Measurements from ENCODE around the gene CNN3.

The CNN3 gene

GRCh38 chr1:94907136-94907535, 19.8 kb downstream of the CNN3 start:
- Histone ChIP-seq H3K27ac (ENCODE audit: low read depth, low read length) (no peak overlapping the region), H2BK120ac (ENCODE audit: low read depth, low read length) (no peak overlapping the region), H4K8ac (ENCODE audit: low read depth, low read length) (no peak overlapping the region), H4K5ac (ENCODE audit: low read length) (no peak overlapping the region), H3K27me3 (ENCODE audit: insufficient read depth, low read length, poor library complexity) (no peaks in the 10 kb centered on the region), H3K4ac (ENCODE audit: low read depth, low read length) (no peak overlapping the region), H3K79me1 (ENCODE audit: low read length) (peaks cover 20% of the 10 kb centered on the region), H3K18ac (ENCODE audit: low read length) (no peak overlapping the region), H3K9ac (ENCODE audit: low read length) (no peak overlapping the region), H3K23ac (ENCODE audit: low read length) (no peak overlapping the region), H2BK5ac (ENCODE audit: low read length) (no peak overlapping the region), H3K4me1 (ENCODE audit: control insufficient read depth, low read depth, low read length) (peaks cover 3% of the 10 kb centered on the region), H3K56ac (ENCODE audit: low read length) (no peak overlapping the region), H3K4me3 (ENCODE audit: low read length) (no peak overlapping the region), H3K4me2 (ENCODE audit: low read length) (no peak overlapping the region), H3K36me3 (ENCODE audit: control insufficient read depth, insufficient read depth, low read length) (peaks cover 1% of the 10 kb centered on the region), H2AK5ac (ENCODE audit: low read length) (no peak overlapping the region), H3K79me2 (ENCODE audit: control insufficient read depth, insufficient read depth, low read length) (peaks cover 80% of the 10 kb centered on the region), H2BK15ac (replicated peaks; ENCODE audit: low read depth) (no peak overlapping the region)
- WGBS (ENCODE audit: extremely low coverage, insufficient coverage, low lambda C conversion rate), result no CpG with 5 or more reads among the region's 3 CpGs
- DNase-seq, result no peak

- no peak for DNase-seq
- Histone ChIP-seq H2BK15ac (replicated peaks; ENCODE audit: low read depth) (no peak overlapping the region), H2BK5ac (ENCODE audit: low read length) (no peak overlapping the region), H3K23ac (ENCODE audit: low read length) (no peak overlapping the region), H3K27me3 (ENCODE audit: insufficient read depth, low read length, poor library complexity) (no peaks in the 10 kb centered on the region), H3K4me3 (ENCODE audit: low read length) (no peak overlapping the region), H3K4me1 (ENCODE audit: control insufficient read depth, low read depth, low read length) (peaks cover 3% of the 10 kb centered on the region), H3K79me1 (ENCODE audit: low read length) (peaks cover 20% of the 10 kb centered on the region), H3K36me3 (ENCODE audit: control insufficient read depth, insufficient read depth, low read length) (peaks cover 1% of the 10 kb centered on the region), H4K8ac (ENCODE audit: low read depth, low read length) (no peak overlapping the region), H3K56ac (ENCODE audit: low read length) (no peak overlapping the region), H3K4ac (ENCODE audit: low read depth, low read length) (no peak overlapping the region), H3K27ac (ENCODE audit: low read depth, low read length) (no peak overlapping the region), H3K79me2 (ENCODE audit: control insufficient read depth, insufficient read depth, low read length) (peaks cover 75% of the 10 kb centered on the region), H2BK120ac (ENCODE audit: low read depth, low read length) (no peak overlapping the region), H4K5ac (ENCODE audit: low read length) (no peak overlapping the region), H3K4me2 (ENCODE audit: low read length) (no peak overlapping the region), H2AK5ac (ENCODE audit: low read length) (no peak overlapping the region), H3K9ac (ENCODE audit: low read length) (no peak overlapping the region), H3K18ac (ENCODE audit: low read length) (no peak overlapping the region)
- no CpG with 5 or more reads among the region's 5 CpGs for WGBS (ENCODE audit: extremely low coverage, insufficient coverage, low lambda C conversion rate)
Observed at GRCh38 chr1:94906382-94906781, 20.5 kb downstream of the CNN3 start.

- Histone ChIP-seq H3K79me1 (ENCODE audit: low read length) (peaks cover 22% of the 10 kb centered on the region), H3K36me3 (ENCODE audit: control insufficient read depth, insufficient read depth, low read length) (peaks cover 1% of the 10 kb centered on the region), H3K4ac (ENCODE audit: low read depth, low read length) (no peak overlapping the region), H4K8ac (ENCODE audit: low read depth, low read length) (no peak overlapping the region), H3K18ac (ENCODE audit: low read length) (no peak overlapping the region), H4K5ac (ENCODE audit: low read length) (no peak overlapping the region), H2BK15ac (replicated peaks; ENCODE audit: low read depth) (no peak overlapping the region), H3K23ac (ENCODE audit: low read length) (no peak overlapping the region), H2BK5ac (ENCODE audit: low read length) (no peak overlapping the region), H3K56ac (ENCODE audit: low read length) (no peak overlapping the region), H3K4me1 (ENCODE audit: control insufficient read depth, low read depth, low read length) (peaks cover 3% of the 10 kb centered on the region), H3K79me2 (ENCODE audit: control insufficient read depth, insufficient read depth, low read length) (peaks cover 63% of the 10 kb centered on the region), H3K27me3 (ENCODE audit: insufficient read depth, low read length, poor library complexity) (no peaks in the 10 kb centered on the region), H2BK120ac (ENCODE audit: low read depth, low read length) (no peak overlapping the region), H2AK5ac (ENCODE audit: low read length) (no peak overlapping the region), H3K4me2 (ENCODE audit: low read length) (no peak overlapping the region), H3K27ac (ENCODE audit: low read depth, low read length) (no peak overlapping the region), H3K4me3 (ENCODE audit: low read length) (no peak overlapping the region), H3K9ac (ENCODE audit: low read length) (no peak overlapping the region)
- DNase-seq, result no peak
- WGBS (ENCODE audit: extremely low coverage, insufficient coverage, low lambda C conversion rate), result no CpG with 5 or more reads among the region's 4 CpGs
Observed at GRCh38 chr1:94905207-94905606, 21.7 kb downstream of the CNN3 start.

GRCh38 chr1:94903280-94904009, 23.5 kb downstream of the CNN3 start:
- Histone ChIP-seq H4K5ac (ENCODE audit: low read length) (no peak overlapping the region), H3K4ac (ENCODE audit: low read depth, low read length) (no peak overlapping the region), H3K27me3 (ENCODE audit: insufficient read depth, low read length, poor library complexity) (no peaks in the 10 kb centered on the region), H3K23ac (ENCODE audit: low read length) (no peak overlapping the region), H2BK15ac (replicated peaks; ENCODE audit: low read depth) (no peak overlapping the region), H4K8ac (ENCODE audit: low read depth, low read length) (no peak overlapping the region), H3K27ac (ENCODE audit: low read depth, low read length) (peak overlapping the region; percentile 26), H3K36me3 (ENCODE audit: control insufficient read depth, insufficient read depth, low read length) (peaks cover 5% of the 10 kb centered on the region), H3K4me2 (ENCODE audit: low read length) (no peak overlapping the region), H2BK120ac (ENCODE audit: low read depth, low read length) (no peak overlapping the region), H3K4me3 (ENCODE audit: low read length) (no peak overlapping the region), H3K9ac (ENCODE audit: low read length) (no peak overlapping the region), H3K18ac (ENCODE audit: low read length) (no peak overlapping the region), H3K79me1 (ENCODE audit: low read length) (peaks cover 18% of the 10 kb centered on the region), H3K79me2 (ENCODE audit: control insufficient read depth, insufficient read depth, low read length) (peaks cover 47% of the 10 kb centered on the region), H3K56ac (ENCODE audit: low read length) (no peak overlapping the region), H2BK5ac (ENCODE audit: low read length) (no peak overlapping the region), H3K4me1 (ENCODE audit: control insufficient read depth, low read depth, low read length) (no peaks in the 10 kb centered on the region), H2AK5ac (ENCODE audit: low read length) (no peak overlapping the region)
- no CpG with 5 or more reads among the region's 7 CpGs for WGBS (ENCODE audit: extremely low coverage, insufficient coverage, low lambda C conversion rate)
- peak; percentile 92 for DNase-seq

- no CpG with 5 or more reads among the region's 4 CpGs for WGBS (ENCODE audit: extremely low coverage, insufficient coverage, low lambda C conversion rate)
- H3K4me1 ChIP-seq (ENCODE audit: control insufficient read depth, low read depth, low read length), result no peaks in the 10 kb centered on the region
- no peak overlapping the region for H3K9ac ChIP-seq (ENCODE audit: low read length)
- H3K56ac ChIP-seq (ENCODE audit: low read length), result no peak overlapping the region
- H2AK5ac ChIP-seq (ENCODE audit: low read length), result no peak overlapping the region
- peaks cover 10% of the 10 kb centered on the region for H3K36me3 ChIP-seq (ENCODE audit: control insufficient read depth, insufficient read depth, low read length)
- H3K79me1 ChIP-seq (ENCODE audit: low read length), result peaks cover 15% of the 10 kb centered on the region
- DNase-seq, result no peak
- no peak overlapping the region for H3K27ac ChIP-seq (ENCODE audit: low read depth, low read length)
- no peak overlapping the region for H3K4ac ChIP-seq (ENCODE audit: low read depth, low read length)
- no peak overlapping the region for H4K5ac ChIP-seq (ENCODE audit: low read length)
- no peak overlapping the region for H2BK5ac ChIP-seq (ENCODE audit: low read length)
- H3K23ac ChIP-seq (ENCODE audit: low read length), result no peak overlapping the region
- no peak overlapping the region for H2BK15ac ChIP-seq (replicated peaks; ENCODE audit: low read depth)
- peaks cover 35% of the 10 kb centered on the region for H3K79me2 ChIP-seq (ENCODE audit: control insufficient read depth, insufficient read depth, low read length)
- H4K8ac ChIP-seq (ENCODE audit: low read depth, low read length), result no peak overlapping the region
- no peak overlapping the region for H3K4me3 ChIP-seq (ENCODE audit: low read length)
- no peak overlapping the region for H3K18ac ChIP-seq (ENCODE audit: low read length)
- no peak overlapping the region for H2BK120ac ChIP-seq (ENCODE audit: low read depth, low read length)
- no peaks in the 10 kb centered on the region for H3K27me3 ChIP-seq (ENCODE audit: insufficient read depth, low read length, poor library complexity)
- H3K4me2 ChIP-seq (ENCODE audit: low read length), result no peak overlapping the region
Observed at GRCh38 chr1:94901841-94902240, 25.1 kb downstream of the CNN3 start.

GRCh38 chr1:94899756-94900155, 27.2 kb downstream of the CNN3 start:
- H3K23ac ChIP-seq (ENCODE audit: low read length), result no peak overlapping the region
- H3K56ac ChIP-seq (ENCODE audit: low read length), result no peak overlapping the region
- H2AK5ac ChIP-seq (ENCODE audit: low read length), result no peak overlapping the region
- peaks cover 17% of the 10 kb centered on the region for H3K79me2 ChIP-seq (ENCODE audit: control insufficient read depth, insufficient read depth, low read length)
- no peak overlapping the region for H2BK15ac ChIP-seq (replicated peaks; ENCODE audit: low read depth)
- no peak overlapping the region for H3K4me3 ChIP-seq (ENCODE audit: low read length)
- H3K27ac ChIP-seq (ENCODE audit: low read depth, low read length), result no peak overlapping the region
- H3K4me2 ChIP-seq (ENCODE audit: low read length), result no peak overlapping the region
- DNase-seq, result no peak
- no peaks in the 10 kb centered on the region for H3K4me1 ChIP-seq (ENCODE audit: control insufficient read depth, low read depth, low read length)
- peaks cover 16% of the 10 kb centered on the region for H3K36me3 ChIP-seq (ENCODE audit: control insufficient read depth, insufficient read depth, low read length)
- no peak overlapping the region for H2BK120ac ChIP-seq (ENCODE audit: low read depth, low read length)
- H4K5ac ChIP-seq (ENCODE audit: low read length), result no peak overlapping the region
- H2BK5ac ChIP-seq (ENCODE audit: low read length), result no peak overlapping the region
- H3K9ac ChIP-seq (ENCODE audit: low read length), result no peak overlapping the region
- no peaks in the 10 kb centered on the region for H3K27me3 ChIP-seq (ENCODE audit: insufficient read depth, low read length, poor library complexity)
- peaks cover 9% of the 10 kb centered on the region for H3K79me1 ChIP-seq (ENCODE audit: low read length)
- H4K8ac ChIP-seq (ENCODE audit: low read depth, low read length), result no peak overlapping the region
- H3K4ac ChIP-seq (ENCODE audit: low read depth, low read length), result no peak overlapping the region
- no CpG with 5 or more reads among the region's 1 CpG for WGBS (ENCODE audit: extremely low coverage, insufficient coverage, low lambda C conversion rate)
- no peak overlapping the region for H3K18ac ChIP-seq (ENCODE audit: low read length)
